K562 (cell line): ENCODE data around the gene PTH2. TPM values are rescaled to one million over a fixed set of nuclear protein-coding genes. Genes with fewer than 3 reads are reported as not detected.

Experiments used
- CBX1 ChIP-seq: sonication (generic); IDR thresholded peaks from 2 replicates; pipeline ENCODE4 v1.6.1; 2016; ENCODE audit warnings: antibody characterized with exemption, low read depth, mild to moderate bottlenecking
- EP400 ChIP-seq: fragments of 450-650 bp; IDR thresholded peaks from 2 replicates; pipeline ENCODE4 v1.6.1; 2017; ENCODE audit warnings: antibody characterized with exemption, mild to moderate bottlenecking, moderate library complexity
- GABPB1 ChIP-seq: sonication (generic); formaldehyde crosslinking; IDR thresholded peaks from 2 replicates; pipeline ENCODE4 v1.8.0; 2022; ENCODE audit warnings: mild to moderate bottlenecking, missing genetic modification reagents
- MTF1 ChIP-seq: fragments of 250-450 bp; sonication (Bioruptor Pico); IDR thresholded peaks from 2 replicates; pipeline ENCODE4 v1.9.0; 2021; ENCODE audit warnings: moderate library complexity, mild to moderate bottlenecking, inconsistent platforms, borderline replicate concordance
- RREB1 ChIP-seq: fragments of 250-450 bp; sonication (Bioruptor Pico); IDR thresholded peaks from 2 replicates; pipeline ENCODE4 v1.4.0; 2020
- SAFB ChIP-seq: fragments of 200-400 bp; formaldehyde crosslinking; IDR thresholded peaks from 2 replicates; pipeline ENCODE4 v1.6.1; 2017; ENCODE audit warnings: low read depth, low read length, borderline replicate concordance
- SMARCB1 ChIP-seq: IDR thresholded peaks from 2 replicates; pipeline ENCODE4 v1.6.1; 2011; ENCODE audit warnings: improper control_type of control experiment, low read depth; ENCODE audit not compliant: insufficient read length
- YBX1 ChIP-seq: fragments of 450-650 bp; IDR thresholded peaks from 2 replicates; pipeline ENCODE4 v1.7.1; 2016; ENCODE audit warnings: mild to moderate bottlenecking
- ZNF253 ChIP-seq: fragments of 250-450 bp; sonication (Bioruptor Pico); conservative IDR thresholded peaks from 2 replicates; pipeline ENCODE4 v1.6.1; 2021; ENCODE audit warnings: mild to moderate bottlenecking
- polyA plus RNA-seq, 8 experiments: library from polyadenylated mRNA; depleted of rRNA in 4 of 8; stranded (reverse) in 5 of 8; unstranded in 3 of 8; fragments of >200 nt; fragmentation: Nextera tagmentation in 2 of 8; fragmentation: Illumina TruSeq in 1 of 8; extraction: Ambion mirVana in 2 of 8; extraction: Trizol in 1 of 8; gene quantifications; 2 replicates each; pipeline versions ENCODE4 v1.2.1 to v1.2.3, GENCODE V29; 2011 to 2014; ENCODE audit warnings: inconsistent platforms in 1 of 8, missing spikeins in 1 of 8
- total RNA-seq, 7 experiments: library from RNA; depleted of rRNA in 6 of 7; stranded (reverse); fragments of >200 nt in 6 of 7; fragmentation: Illumina TruSeq in 2 of 7; extraction: Trizol in 2 of 7; gene quantifications; 2 replicates each; pipeline versions ENCODE4 v1.2.1 to v1.2.3, GENCODE V29; 2011 to 2021; ENCODE audit warnings: low replicate concordance in 1 of 7
- TF ChIP-seq, protein P1 (sequence below): sonication (generic); formaldehyde crosslinking; IDR thresholded peaks from 2 replicates; pipeline ENCODE4 v1.8.0; 2022; ENCODE audit warnings: mild to moderate bottlenecking, missing genetic modification reagents, borderline replicate concordance
- TF ChIP-seq, protein P2 (sequence below), 2 experiments: fragments of 450-650 bp; IDR thresholded peaks; 2 replicates each; pipeline ENCODE4 v1.6.1; 2016; ENCODE audit warnings: mild to moderate bottlenecking in 2 of 2, borderline replicate concordance in 1 of 2, low read depth in 1 of 2, moderate library complexity in 1 of 2

The PTH2 gene
- total and polyA plus RNA-seq, 9 of the 15 experiments (the other 6 are each of a cell fraction or from before 2014, with no cell fraction given) = 1.3 TPM; not detected in 8

- TF ChIP-seq, protein P1, sequence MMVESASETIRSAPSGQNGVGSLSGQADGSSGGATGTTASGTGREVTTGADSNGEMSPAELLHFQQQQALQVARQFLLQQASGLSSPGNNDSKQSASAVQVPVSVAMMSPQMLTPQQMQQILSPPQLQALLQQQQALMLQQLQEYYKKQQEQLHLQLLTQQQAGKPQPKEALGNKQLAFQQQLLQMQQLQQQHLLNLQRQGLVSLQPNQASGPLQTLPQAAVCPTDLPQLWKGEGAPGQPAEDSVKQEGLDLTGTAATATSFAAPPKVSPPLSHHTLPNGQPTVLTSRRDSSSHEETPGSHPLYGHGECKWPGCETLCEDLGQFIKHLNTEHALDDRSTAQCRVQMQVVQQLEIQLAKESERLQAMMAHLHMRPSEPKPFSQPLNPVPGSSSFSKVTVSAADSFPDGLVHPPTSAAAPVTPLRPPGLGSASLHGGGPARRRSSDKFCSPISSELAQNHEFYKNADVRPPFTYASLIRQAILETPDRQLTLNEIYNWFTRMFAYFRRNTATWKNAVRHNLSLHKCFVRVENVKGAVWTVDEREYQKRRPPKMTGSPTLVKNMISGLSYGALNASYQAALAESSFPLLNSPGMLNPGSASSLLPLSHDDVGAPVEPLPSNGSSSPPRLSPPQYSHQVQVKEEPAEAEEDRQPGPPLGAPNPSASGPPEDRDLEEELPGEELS = no peak
- TF ChIP-seq, protein P2, sequence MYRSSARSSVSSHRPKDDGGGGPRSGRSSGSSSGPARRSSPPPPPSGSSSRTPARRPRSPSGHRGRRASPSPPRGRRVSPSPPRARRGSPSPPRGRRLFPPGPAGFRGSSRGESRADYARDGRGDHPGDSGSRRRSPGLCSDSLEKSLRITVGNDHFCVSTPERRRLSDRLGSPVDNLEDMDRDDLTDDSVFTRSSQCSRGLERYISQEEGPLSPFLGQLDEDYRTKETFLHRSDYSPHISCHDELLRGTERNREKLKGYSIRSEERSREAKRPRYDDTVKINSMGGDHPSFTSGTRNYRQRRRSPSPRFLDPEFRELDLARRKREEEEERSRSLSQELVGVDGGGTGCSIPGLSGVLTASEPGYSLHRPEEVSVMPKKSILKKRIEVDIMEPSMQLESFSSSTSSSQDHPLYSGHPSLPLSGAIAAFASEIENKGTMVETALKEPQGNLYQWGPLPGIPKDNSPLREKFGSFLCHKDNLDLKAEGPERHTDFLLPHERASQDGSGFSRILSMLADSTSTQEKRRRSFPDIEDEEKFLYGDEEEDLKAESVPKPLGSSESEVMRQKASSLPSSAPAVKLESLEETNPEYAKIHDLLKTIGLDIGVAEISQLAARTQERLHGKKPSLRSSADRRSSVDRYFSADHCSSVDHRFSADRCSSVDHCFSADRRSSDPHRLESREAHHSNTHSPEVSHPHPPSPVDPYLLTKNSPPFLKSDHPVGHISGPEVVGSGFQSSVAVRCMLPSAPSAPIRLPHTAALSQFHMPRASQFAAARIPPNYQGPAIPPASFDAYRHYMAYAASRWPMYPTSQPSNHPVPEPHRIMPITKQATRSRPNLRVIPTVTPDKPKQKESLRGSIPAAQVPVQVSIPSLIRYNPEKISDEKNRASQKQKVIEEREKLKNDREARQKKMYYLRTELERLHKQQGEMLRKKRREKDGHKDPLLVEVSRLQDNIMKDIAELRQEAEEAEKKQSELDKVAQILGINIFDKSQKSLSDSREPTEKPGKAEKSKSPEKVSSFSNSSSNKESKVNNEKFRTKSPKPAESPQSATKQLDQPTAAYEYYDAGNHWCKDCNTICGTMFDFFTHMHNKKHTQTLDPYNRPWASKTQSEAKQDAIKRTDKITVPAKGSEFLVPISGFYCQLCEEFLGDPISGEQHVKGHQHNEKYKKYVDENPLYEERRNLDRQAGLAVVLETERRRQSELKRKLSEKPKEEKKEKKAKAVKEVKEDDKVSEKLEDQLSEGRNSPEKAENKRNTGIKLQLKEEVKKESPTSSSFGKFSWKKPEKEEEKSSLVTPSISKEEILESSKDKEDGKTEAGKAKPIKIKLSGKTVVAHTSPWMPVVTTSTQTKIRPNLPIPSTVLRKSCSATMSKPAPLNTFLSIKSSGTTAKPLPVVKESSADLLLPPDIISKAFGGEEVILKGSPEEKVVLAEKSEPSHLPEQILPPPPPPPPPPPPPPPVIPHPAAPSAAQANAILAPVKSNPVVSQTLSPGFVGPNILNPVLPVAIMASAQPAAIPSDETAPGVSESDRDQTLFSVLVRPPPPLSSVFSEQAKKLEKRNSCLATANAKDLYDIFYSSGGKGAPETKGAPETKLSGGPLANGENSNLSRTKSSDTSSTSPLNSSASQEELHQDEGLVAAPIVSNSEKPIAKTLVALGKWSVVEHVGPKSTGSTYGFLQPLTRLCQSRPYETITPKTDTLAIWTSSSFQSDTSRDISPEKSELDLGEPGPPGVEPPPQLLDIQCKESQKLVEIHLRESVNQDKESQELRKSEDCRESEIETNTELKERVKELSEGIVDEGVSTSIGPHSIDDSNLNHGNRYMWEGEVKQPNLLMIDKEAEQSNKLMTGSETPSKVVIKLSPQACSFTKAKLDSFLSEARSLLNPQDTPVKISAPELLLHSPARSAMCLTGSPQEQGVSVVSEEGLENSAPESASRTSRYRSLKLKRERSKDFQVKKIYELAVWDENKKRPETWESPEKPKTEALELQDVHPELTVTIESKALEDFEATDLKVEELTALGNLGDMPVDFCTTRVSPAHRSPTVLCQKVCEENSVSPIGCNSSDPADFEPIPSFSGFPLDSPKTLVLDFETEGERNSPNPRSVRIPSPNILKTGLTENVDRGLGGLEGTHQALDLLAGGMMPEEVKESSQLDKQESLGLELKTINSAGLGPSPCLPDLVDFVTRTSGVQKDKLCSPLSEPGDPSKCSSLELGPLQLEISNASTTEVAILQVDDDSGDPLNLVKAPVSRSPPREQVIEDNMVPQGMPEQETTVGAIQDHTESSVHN (IDR thresholded peaks at IDR 0.05; ENCODE audit: borderline replicate concordance in 1 of 2, low read depth in 1 of 2) = no peak
- TF ChIP-seq ZNF253 (no peak), CBX1 (peak; percentile 76), SMARCB1 (no peak), MTF1 (no peak), YBX1 (no peak), SAFB (no peak), RREB1 (CRISPR knock-in tag) (no peak; the same call in 1 of the 2 replicates), EP400 (peak; percentile 76), GABPB1 (CRISPR knock-in tag) (peak; percentile 78)
Observed at GRCh38 chr19:49443366-49444099, 20.3 kb upstream of the PTH2 start (continued).
